Measurements from ENCODE around the gene NOL4L. TPM values are rescaled to one million over a fixed set of nuclear protein-coding genes. Genes with fewer than 3 reads are reported as not detected.
A peak's percentile ranks its signal among the peaks of the same experiment; 100 is the strongest.

The NOL4L gene
- total RNA-seq, 1 donor from 2014 or later = 106 TPM

GRCh38 chr20:32510601-32511357, 74.4 kb downstream of the NOL4L start:
- H3K36me3 Mint-ChIP-seq (ENCODE audit: unreplicated experiment) = peaks cover 25% of the 10 kb centered on the region
- TF ChIP-seq CTCF (IDR thresholded peaks at IDR 0.05; ENCODE audit: partially characterized antibody, unreplicated experiment) = no peak
- peak; percentile 28 for DNase-seq
- H3K4me1 Mint-ChIP-seq (ENCODE audit: low read depth, unreplicated experiment) = peaks cover 10% of the 10 kb centered on the region
- no peak overlapping the region for H3K4me3 Mint-ChIP-seq (ENCODE audit: unreplicated experiment)
- H3K9me3 Mint-ChIP-seq (ENCODE audit: unreplicated experiment) = peaks cover 26% of the 10 kb centered on the region
- H3K27me3 Mint-ChIP-seq (ENCODE audit: unreplicated experiment) = peaks cover 16% of the 10 kb centered on the region
- no peak overlapping the region for H3K27ac Mint-ChIP-seq (ENCODE audit: unreplicated experiment)

GRCh38 chr20:32510120-32510600, 75.0 kb downstream of the NOL4L start:
- peak; percentile 31 for DNase-seq
- H3K27me3 Mint-ChIP-seq (ENCODE audit: unreplicated experiment) = peaks cover 16% of the 10 kb centered on the region
- H3K9me3 Mint-ChIP-seq (ENCODE audit: unreplicated experiment) = peaks cover 26% of the 10 kb centered on the region
- peak overlapping the region; percentile 26 for H3K4me3 Mint-ChIP-seq (ENCODE audit: unreplicated experiment)
- no peak overlapping the region for H3K27ac Mint-ChIP-seq (ENCODE audit: unreplicated experiment)
- peaks cover 13% of the 10 kb centered on the region for H3K4me1 Mint-ChIP-seq (ENCODE audit: low read depth, unreplicated experiment)
- TF ChIP-seq CTCF (IDR thresholded peaks at IDR 0.05; ENCODE audit: partially characterized antibody, unreplicated experiment) = no peak
- H3K36me3 Mint-ChIP-seq (ENCODE audit: unreplicated experiment) = peaks cover 20% of the 10 kb centered on the region

- H3K4me1 Mint-ChIP-seq (ENCODE audit: low read depth, unreplicated experiment) = peaks cover 13% of the 10 kb centered on the region
- DNase-seq = peak; percentile 16
- peaks cover 12% of the 10 kb centered on the region for H3K27me3 Mint-ChIP-seq (ENCODE audit: unreplicated experiment)
- H3K36me3 Mint-ChIP-seq (ENCODE audit: unreplicated experiment) = peaks cover 15% of the 10 kb centered on the region
- H3K9me3 Mint-ChIP-seq (ENCODE audit: unreplicated experiment) = peaks cover 21% of the 10 kb centered on the region
- no peak for TF ChIP-seq CTCF (IDR thresholded peaks at IDR 0.05; ENCODE audit: partially characterized antibody, unreplicated experiment)
- H3K27ac Mint-ChIP-seq (ENCODE audit: unreplicated experiment) = no peak overlapping the region
- no peak overlapping the region for H3K4me3 Mint-ChIP-seq (ENCODE audit: unreplicated experiment)
Measured at GRCh38 chr20:32509639-32510066, 75.5 kb downstream of the NOL4L start.

GRCh38 chr20:32508775-32509119, 76.4 kb downstream of the NOL4L start:
- no peak overlapping the region for H3K4me3 Mint-ChIP-seq (ENCODE audit: unreplicated experiment)
- H3K27me3 Mint-ChIP-seq (ENCODE audit: unreplicated experiment) = peaks cover 9% of the 10 kb centered on the region
- H3K27ac Mint-ChIP-seq (ENCODE audit: unreplicated experiment) = no peak overlapping the region
- DNase-seq = no peak
- H3K9me3 Mint-ChIP-seq (ENCODE audit: unreplicated experiment) = peaks cover 17% of the 10 kb centered on the region
- peaks cover 12% of the 10 kb centered on the region for H3K36me3 Mint-ChIP-seq (ENCODE audit: unreplicated experiment)
- TF ChIP-seq CTCF (IDR thresholded peaks at IDR 0.05; ENCODE audit: partially characterized antibody, unreplicated experiment) = no peak
- peaks cover 13% of the 10 kb centered on the region for H3K4me1 Mint-ChIP-seq (ENCODE audit: low read depth, unreplicated experiment)
